Lower leg skin (tissue), 4 donors: ENCODE results near the gene NUSAP1. TPM values are rescaled to one million over a fixed set of nuclear protein-coding genes. Genes with fewer than 3 reads are reported as not detected.

Experiments
- DNase-seq, 2 donors: peaks; one replicate each; pipeline ENCODE4 v3.0.0-alpha.2; 2019; ENCODE audit warnings: low spot score in 2 of 2
- H3K4me3 ChIP-seq: fragments of 200-600 bp; sonication (generic); 2 replicates; pipeline ENCODE4 v1.5.1; 2017; ENCODE audit warnings: mild to moderate bottlenecking, low read depth; ENCODE audit not compliant: poor library complexity, severe bottlenecking
- CTCF ChIP-seq, 3 donors: fragments of 450-650 bp; IDR thresholded peaks; one replicate each; pipeline ENCODE4 v1.5.1; 2016; ENCODE audit warnings: antibody characterized with exemption in 3 of 3, mild to moderate bottlenecking in 3 of 3, moderate library complexity in 2 of 3
- POLR2A ChIP-seq, 2 donors: fragments of 450-650 bp; IDR thresholded peaks; one replicate each; pipeline ENCODE4 v1.6.1; 2016 to 2017; ENCODE audit warnings: antibody characterized with exemption in 2 of 2, mild to moderate bottlenecking in 1 of 2, moderate library complexity in 1 of 2
- WGBS, 2 donors: methylation state at CpG; one replicate each; pipeline ENCODE4 v1.1.5; 2018; 5-methylcytosine and 5-hydroxymethylcytosine counted together
- intact Hi-C: fragments of 100-400 bp; cut with DNase I; formaldehyde crosslinking; loops from one replicate; pipeline ENCODE4 v1.15.0; 2023; ENCODE audit warnings: low total_unique reads
- total RNA-seq, 4 donors: library from RNA; depleted of rRNA; stranded (reverse); fragments of >200 nt; gene quantifications; one replicate each; pipeline ENCODE4 v1.1.0, GENCODE V29; 2016

NUSAP1 gene
- total RNA-seq, 4 donors from 2014 or later, result 3.2 to 17.4 (median 12.0) TPM

- no peak for DNase-seq
- intact Hi-C loops, result no loop called here
- no peak for TF ChIP-seq POLR2A (IDR thresholded peaks at IDR 0.05)
- no peak for TF ChIP-seq CTCF (IDR thresholded peaks at IDR 0.05)
- WGBS, 2 donors, result 26 to 45% methylated on average over 2 of the region's 2 CpGs
- H3K4me3 ChIP-seq, result no peak overlapping the region
Observed at GRCh38 chr15:41411031-41411430, 78.3 kb downstream of the NUSAP1 start.

- no peak overlapping the region for H3K4me3 ChIP-seq
- intact Hi-C loops, result no loop called here
- TF ChIP-seq CTCF (IDR thresholded peaks at IDR 0.05) (no peak), POLR2A (IDR thresholded peaks at IDR 0.05) (no peak)
- 65 to 73% methylated on average over 3 of the region's 3 CpGs for WGBS, 2 donors
- DNase-seq, result no peak
Observed at GRCh38 chr15:41411441-41411840, 78.8 kb downstream of the NUSAP1 start.

- DNase-seq, result no peak
- no peak for TF ChIP-seq POLR2A (IDR thresholded peaks at IDR 0.05)
- TF ChIP-seq CTCF (IDR thresholded peaks at IDR 0.05), result no peak
- WGBS, 2 donors, result 28 to 32% methylated on average over 20 of the region's 20 CpGs
- intact Hi-C loops, result no loop called here
- H3K4me3 ChIP-seq, result peak overlapping the region; percentile 67
Observed at GRCh38 chr15:41416128-41416741, 83.6 kb downstream of the NUSAP1 start.

- intact Hi-C loops, result no loop called here
- DNase-seq, result peak; percentile 91 to 99
- 0% methylated on average over 36 to 66 of the region's 74 CpGs for WGBS, 2 donors
- TF ChIP-seq POLR2A (IDR thresholded peaks at IDR 0.05), result peak in 1 of 2 donors; percentile 7
- no peak for TF ChIP-seq CTCF (IDR thresholded peaks at IDR 0.05)
- peak within 1 kb of the TSS; percentile 82 for H3K4me3 ChIP-seq
Observed at GRCh38 chr15:41416742-41417417, 84.2 kb downstream of the NUSAP1 start, which contains the start of gene RTF1. Gene RTF1, plus strand, starts transcription at chr15:41417095. Its CDS starts 21 bp downstream, at chr15:41417116.

- intact Hi-C loops, result no loop called here
- DNase-seq, result peak; percentile 19 to 89
- H3K4me3 ChIP-seq, result peak overlapping the region; percentile 82
- 0 to 1% methylated on average over 30 to 37 of the region's 37 CpGs for WGBS, 2 donors
- no peak for TF ChIP-seq POLR2A (IDR thresholded peaks at IDR 0.05)
- TF ChIP-seq CTCF (IDR thresholded peaks at IDR 0.05), result no peak
Observed at GRCh38 chr15:41417418-41418195, 84.9 kb downstream of the NUSAP1 start.
